ENCODE measurements around the gene NBAS. TPM values are rescaled to one million over a fixed set of nuclear protein-coding genes. Genes with fewer than 3 reads are reported as not detected.
A peak's percentile ranks its signal among the peaks of the same experiment; 100 is the strongest.

The NBAS gene
- total RNA-seq, 1 experiment from 2014 or later, result 32.5 TPM

DNA sequence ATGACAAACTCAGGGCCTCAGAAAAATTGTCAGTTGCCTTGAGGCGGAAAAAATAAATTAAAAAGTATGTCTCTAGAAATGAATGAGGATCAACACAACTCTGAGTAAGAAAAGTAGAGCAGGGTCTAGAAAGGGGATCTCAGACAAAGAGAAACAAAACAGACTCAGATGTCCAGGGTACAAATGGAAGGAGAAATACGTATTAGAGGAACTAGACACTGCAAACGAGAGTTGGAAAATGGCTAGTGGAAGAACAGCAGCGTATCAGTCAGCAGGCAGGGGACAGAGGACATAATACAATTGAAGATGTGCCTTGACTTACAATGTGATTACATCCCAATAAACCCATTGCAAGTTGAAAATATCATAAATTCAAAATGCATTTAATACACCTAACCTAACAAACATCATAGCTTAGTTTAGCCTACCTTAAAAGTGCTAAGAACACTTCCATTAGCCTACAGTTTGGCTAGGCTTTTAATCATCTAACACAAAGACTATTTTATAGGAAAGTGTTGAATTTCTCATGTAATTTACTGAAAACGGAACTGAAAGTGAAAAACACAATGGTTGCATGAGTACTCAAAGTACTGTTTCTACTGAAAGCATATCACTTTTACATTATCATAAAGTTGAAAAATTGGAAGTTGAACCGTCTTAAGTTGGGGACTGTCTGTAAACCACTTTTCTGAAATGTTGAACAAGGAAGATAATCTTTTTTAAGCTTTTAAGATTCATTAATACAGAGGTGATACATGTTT, 182.8 kb downstream of the NBAS start:
- H3K4me1 Mint-ChIP-seq, result peaks cover 0 to 6% of the 10 kb centered on the region in 2 experiments; a peak in 1 of 4 replicates
- peak overlapping the region in 1 of 3 experiments; percentile 49; a peak in 4 of 7 replicates for H3K27ac Mint-ChIP-seq
- Histone ChIP-seq H2AK5ac (ENCODE audit: insufficient read length, low read length) (no peak overlapping the region), H3K27me3 (ENCODE audit: insufficient read depth, low read length) (no peaks in the 10 kb centered on the region), H3K18ac (ENCODE audit: insufficient read length, low read depth, low read length) (no peak overlapping the region), H3K4me2 (ENCODE audit: insufficient read depth, insufficient read length, low read length) (no peak overlapping the region), H2BK5ac (ENCODE audit: insufficient read length, low read length) (no peak overlapping the region), H3K23ac (ENCODE audit: insufficient read length, low read depth, low read length) (no peak overlapping the region), H2BK12ac (ENCODE audit: insufficient read length, low read depth, low read length) (no peak overlapping the region), H2BK15ac (ENCODE audit: low read depth, low read length) (no peak overlapping the region), H2AFZ (ENCODE audit: low read length) (no peak overlapping the region), H2BK120ac (ENCODE audit: low read depth, low read length, poor library complexity, severe bottlenecking) (no peak overlapping the region), H3K27ac (ENCODE audit: insufficient read length, low read depth, low read length) (no peak overlapping the region), H3K23me2 (ENCODE audit: insufficient read length, low read depth, low read length, poor library complexity, severe bottlenecking) (no peaks in the 10 kb centered on the region), H4K5ac (ENCODE audit: insufficient read length, low read depth, low read length) (no peak overlapping the region), H4K8ac (replicated peaks; ENCODE audit: insufficient read length, low read depth, low read length) (no peak overlapping the region), H2BK20ac (ENCODE audit: low read depth, low read length, poor library complexity, severe bottlenecking) (no peak overlapping the region), H4K91ac (ENCODE audit: insufficient read length, low read depth, low read length) (no peak overlapping the region), H3T11ph (ENCODE audit: low read length) (no peak overlapping the region), H3K9me3 (ENCODE audit: control insufficient read depth, low read depth, low read length) (no peaks in the 10 kb centered on the region), H3K4me1 (ENCODE audit: insufficient read depth, low read length) (no peaks in the 10 kb centered on the region), H3K56ac (ENCODE audit: insufficient read length, low read depth, low read length) (no peak overlapping the region), H4K20me1 (ENCODE audit: control insufficient read depth, insufficient read depth, insufficient read length) (no peaks in the 10 kb centered on the region), H3K79me1 (ENCODE audit: insufficient read depth, low read depth, low read length, poor library complexity, severe bottlenecking) (no peaks in the 10 kb centered on the region), H3K4ac (ENCODE audit: low read depth, low read length) (no peak overlapping the region), H3K79me2 (ENCODE audit: insufficient read depth, low read length) (no peaks in the 10 kb centered on the region), H3K9ac (ENCODE audit: extremely low read depth, insufficient read length, low read length) (no peak overlapping the region), H3K14ac (ENCODE audit: insufficient read depth, low read length) (no peak overlapping the region)
- TF ChIP-seq, protein P1, sequence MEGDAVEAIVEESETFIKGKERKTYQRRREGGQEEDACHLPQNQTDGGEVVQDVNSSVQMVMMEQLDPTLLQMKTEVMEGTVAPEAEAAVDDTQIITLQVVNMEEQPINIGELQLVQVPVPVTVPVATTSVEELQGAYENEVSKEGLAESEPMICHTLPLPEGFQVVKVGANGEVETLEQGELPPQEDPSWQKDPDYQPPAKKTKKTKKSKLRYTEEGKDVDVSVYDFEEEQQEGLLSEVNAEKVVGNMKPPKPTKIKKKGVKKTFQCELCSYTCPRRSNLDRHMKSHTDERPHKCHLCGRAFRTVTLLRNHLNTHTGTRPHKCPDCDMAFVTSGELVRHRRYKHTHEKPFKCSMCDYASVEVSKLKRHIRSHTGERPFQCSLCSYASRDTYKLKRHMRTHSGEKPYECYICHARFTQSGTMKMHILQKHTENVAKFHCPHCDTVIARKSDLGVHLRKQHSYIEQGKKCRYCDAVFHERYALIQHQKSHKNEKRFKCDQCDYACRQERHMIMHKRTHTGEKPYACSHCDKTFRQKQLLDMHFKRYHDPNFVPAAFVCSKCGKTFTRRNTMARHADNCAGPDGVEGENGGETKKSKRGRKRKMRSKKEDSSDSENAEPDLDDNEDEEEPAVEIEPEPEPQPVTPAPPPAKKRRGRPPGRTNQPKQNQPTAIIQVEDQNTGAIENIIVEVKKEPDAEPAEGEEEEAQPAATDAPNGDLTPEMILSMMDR (conservative IDR thresholded peaks at IDR 0.05), result no peak
- H3K36me3 Mint-ChIP-seq (ENCODE audit: insufficient read depth in 1 of 3, low read depth in 3 of 3), result peaks cover 0 to 4% (median 0%) of the 10 kb centered on the region in 3 experiments; a peak in 1 of 7 replicates
- no CpG with 5 or more reads among the region's 6 CpGs for WGBS (ENCODE audit: extremely low coverage, insufficient read length, low lambda C conversion rate)
- no peaks in the 10 kb centered on the region for H3K9me3 Mint-ChIP-seq
- H3K27me3 Mint-ChIP-seq (ENCODE audit: low read depth), result no peaks in the 10 kb centered on the region
- no peak overlapping the region for H3K4me3 Mint-ChIP-seq
- DNase-seq, result no peak
